ENCODE data around the gene C19orf33.
"Not testable (repeated sequence)": the region's sequence is repeated elsewhere in the genome, so short reads cannot be mapped to it uniquely, and the experiment has no call there.

The C19orf33 gene

DNA sequence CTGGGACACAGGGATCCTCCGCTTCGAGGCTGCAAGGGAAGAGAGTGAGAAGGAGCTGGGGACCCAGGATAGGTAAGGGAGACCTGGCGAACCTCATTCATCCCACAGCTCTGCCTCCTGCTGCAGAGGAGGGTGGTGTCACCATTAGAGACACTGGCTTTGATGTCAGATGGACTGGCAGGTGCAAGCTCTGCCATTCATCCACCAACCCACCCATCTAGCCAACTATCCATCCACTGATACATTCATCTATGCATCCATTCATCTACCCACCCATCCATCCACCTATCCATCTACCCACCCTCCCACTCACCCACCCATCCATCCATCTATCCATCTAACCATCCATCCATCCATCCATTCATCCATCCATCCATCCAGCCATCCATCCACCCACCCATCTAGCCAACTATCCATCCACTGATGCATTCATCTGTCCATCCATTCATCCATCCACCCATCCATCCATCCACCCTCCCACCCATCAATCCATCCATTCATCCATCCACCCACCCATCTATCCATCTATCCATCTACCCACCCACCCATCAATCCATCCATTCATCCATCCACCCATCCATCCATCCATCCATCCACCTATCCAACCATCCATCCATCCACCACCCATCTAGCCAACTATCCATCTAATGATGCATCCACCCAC lies 5.7 kb downstream of the C19orf33 start:
- no peak for DNase-seq

DNA sequence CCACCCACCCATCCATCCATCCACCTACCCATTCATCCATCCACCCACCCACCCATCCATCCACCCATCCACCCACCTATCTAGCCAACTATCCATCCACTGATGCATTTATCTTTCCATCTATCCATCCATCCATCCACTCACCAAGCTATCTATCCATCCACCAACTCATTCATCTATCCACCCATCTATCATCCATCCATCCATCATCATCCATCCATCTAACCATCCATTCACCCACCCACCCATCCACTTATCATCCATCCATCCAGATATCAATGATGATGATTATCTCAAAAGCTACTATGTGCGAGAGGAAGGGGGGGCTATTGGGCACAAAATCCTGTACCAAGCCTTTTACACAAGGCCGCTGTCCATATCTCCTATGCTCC lies 6.2 kb downstream of the C19orf33 start:
- no peak for DNase-seq

- no peak for DNase-seq
Observed at GRCh38 chr19:38310986-38311385, 6.9 kb downstream of the C19orf33 start.

GRCh38 chr19:38315657-38316476 lies 11.8 kb downstream of the C19orf33 start, which contains the start of gene YIF1B:
Gene YIF1B, minus strand, starts transcription at chr19:38315947. Its CDS starts 30 bp downstream, at chr19:38315917.
- DNase-seq: peak; percentile 98

DNA sequence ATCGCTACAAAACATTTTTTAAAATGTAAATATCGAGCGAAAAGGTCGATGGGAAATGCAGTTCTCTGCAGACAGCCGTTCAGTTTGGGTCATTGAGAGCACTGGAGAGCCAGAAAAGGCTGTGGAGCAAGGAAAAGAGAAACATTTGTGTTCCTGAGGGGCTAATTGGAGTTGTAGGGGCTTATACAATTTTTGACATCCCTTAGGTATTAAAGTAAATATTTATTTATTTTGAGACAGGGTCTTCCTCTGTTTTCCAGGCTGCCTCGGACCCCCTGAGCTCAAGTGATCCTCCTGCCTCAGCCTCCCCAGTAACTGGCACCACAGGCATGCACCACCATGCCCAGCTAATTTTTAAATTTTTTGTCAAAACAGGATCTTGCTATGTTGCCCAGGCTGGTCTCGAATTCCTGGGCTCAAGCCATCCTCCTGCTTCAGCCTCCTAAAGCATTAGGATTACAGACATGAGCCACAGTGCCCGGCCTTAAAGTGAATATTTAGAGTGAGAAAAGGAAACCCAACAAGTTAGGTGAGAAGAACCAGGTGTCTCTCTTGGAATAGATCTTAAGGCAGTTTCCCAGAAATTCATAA lies 12.5 kb downstream of the C19orf33 start:
- no peak for DNase-seq

DNA sequence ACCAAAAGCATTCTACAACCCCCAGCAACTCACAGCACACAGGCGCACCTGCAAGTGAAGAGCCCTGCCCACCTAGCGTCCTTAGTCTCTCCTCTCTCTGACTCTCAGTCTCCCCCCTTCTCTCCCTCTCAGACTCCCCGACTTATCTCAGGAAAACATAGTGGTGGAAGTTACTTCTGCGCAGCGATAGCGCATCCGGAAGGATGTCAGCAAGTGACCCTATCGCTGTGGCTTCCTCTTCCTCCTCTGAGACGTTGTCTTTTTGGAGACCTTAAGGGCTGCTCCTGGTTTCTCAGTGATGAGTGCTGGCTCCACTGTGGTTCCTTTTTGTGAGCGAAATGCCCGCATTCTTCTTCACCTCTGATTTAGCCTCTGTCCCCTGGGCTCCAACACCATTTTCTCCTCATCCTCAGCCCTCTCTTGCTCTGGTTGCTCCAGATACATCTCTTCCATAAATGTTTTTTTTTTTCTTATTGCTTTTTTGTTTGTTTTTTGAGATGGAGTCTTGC lies 13.1 kb downstream of the C19orf33 start:
- DNase-seq: no peak

GRCh38 chr19:38318660-38319059 lies 14.6 kb downstream of the C19orf33 start:
- DNase-seq: peak; percentile 44

GRCh38 chr19:38319421-38320258 lies 15.6 kb downstream of the C19orf33 start, which contains the start of gene KCNK6:
Gene KCNK6, plus strand, starts transcription at chr19:38319845. Its CDS starts 106 bp downstream, at chr19:38319951.
- no peak for DNase-seq

DNA sequence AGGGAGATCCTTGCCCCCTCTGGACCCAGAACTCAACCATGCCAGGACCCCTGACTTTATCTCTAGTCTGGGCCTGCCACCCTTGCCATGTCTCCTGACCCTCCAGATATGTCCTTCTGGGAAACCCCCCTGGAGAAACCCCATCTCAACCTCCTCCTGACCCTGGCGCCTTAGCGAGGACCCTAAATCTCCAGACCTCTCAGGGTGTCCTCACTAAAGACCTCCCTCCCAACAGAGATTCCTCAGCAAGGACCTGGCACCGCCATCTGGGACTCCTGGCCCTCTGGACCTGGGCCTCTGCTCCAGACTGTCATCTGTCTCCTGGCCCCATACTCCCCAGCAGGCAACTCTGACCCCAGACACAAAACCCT lies 16.9 kb downstream of the C19orf33 start:
- DNase-seq: no peak

DNA sequence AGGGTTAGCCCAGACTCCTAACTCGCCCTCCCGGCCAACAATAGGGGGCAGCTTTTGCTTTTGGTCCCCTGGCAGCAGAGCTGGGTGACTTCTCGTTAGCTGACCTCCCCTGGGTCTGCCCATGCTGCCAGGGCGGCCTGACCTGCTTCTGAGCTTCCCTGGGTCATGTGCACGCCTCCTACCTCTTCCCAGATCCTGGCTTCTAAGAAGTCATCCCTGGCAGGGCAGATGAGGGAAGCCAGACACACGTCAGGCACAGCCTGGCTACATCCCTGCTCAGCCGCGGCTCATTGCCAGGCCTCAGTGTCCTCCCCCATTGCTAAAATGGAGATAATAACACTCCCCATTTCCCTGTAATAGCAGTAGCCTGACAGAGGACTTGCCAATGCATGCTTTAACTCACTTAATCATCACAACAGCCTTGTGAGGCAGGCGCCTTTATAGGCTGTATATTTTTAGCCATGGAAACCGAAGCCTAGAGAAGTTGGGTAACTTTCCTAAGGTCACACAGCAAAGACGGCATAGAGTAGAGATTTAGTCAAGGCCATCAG lies 17.7 kb downstream of the C19orf33 start:
- no peak for DNase-seq

DNA sequence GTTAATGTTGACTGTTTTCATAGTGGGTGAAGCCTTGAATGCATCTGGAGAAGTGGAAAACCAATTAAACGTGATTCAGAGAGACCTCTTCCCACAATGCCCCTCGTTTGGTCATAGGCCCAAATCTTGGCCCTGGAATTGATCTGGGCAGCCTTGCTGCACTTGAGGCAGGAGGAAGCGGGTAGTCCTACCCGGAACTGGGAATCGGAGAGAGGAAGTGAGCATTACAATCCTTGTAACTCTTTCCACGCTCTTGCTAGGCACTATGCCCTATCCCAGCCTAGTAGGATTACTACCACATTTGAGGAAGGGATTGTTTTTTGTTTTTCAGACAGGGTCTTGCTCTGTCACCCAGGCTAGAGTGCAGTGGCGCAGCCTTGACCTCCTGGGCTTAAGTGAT lies 19.2 kb downstream of the C19orf33 start:
- no peak for DNase-seq

GRCh38 chr19:38324431-38324830 lies 20.4 kb downstream of the C19orf33 start:
- DNase-seq: no peak

GRCh38 chr19:38326591-38326990 lies 22.5 kb downstream of the C19orf33 start:
- no peak for DNase-seq

DNA sequence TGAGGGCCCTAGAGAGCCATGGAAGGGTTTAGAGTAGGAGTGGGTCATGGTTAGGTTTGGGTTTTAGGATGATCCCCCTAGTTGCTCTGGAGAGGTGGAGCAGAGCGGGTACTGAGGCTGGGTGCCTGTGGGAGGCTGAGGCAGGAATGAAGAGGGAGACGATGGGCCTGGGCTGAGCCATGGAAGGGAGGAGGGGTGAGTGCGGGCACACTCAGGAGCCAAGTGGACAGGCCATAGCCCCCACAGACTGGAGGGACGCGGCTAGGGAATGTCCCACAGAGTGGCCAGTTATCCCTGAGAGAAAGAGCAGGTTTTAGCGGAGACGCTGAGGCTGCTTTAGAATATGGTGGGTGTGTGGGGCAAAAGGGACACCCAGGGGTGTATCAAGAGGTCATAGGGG lies 25.6 kb downstream of the C19orf33 start:
- DNase-seq: no peak

DNA sequence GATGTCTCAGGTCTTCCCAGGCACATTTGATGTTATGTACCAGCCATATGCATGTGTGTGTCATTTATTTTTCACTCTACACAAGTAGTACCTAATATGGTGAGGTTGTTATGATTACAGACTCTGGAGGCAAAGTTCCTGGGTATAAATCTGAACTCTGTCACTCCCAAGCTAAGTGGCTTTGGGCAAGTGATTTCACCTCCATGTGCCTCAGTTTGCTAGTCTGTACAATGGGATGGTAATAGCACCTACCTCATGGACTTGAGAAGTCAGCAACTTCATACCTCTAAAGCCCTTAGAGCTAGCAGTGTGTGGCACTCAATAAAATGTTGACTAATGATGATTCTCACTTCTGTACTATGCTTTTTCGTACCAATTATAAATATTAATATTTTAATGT lies 27.7 kb downstream of the C19orf33 start:
- no peak for DNase-seq

GRCh38 chr19:38333245-38333644 lies 29.2 kb downstream of the C19orf33 start:
- DNase-seq: no peak

DNA sequence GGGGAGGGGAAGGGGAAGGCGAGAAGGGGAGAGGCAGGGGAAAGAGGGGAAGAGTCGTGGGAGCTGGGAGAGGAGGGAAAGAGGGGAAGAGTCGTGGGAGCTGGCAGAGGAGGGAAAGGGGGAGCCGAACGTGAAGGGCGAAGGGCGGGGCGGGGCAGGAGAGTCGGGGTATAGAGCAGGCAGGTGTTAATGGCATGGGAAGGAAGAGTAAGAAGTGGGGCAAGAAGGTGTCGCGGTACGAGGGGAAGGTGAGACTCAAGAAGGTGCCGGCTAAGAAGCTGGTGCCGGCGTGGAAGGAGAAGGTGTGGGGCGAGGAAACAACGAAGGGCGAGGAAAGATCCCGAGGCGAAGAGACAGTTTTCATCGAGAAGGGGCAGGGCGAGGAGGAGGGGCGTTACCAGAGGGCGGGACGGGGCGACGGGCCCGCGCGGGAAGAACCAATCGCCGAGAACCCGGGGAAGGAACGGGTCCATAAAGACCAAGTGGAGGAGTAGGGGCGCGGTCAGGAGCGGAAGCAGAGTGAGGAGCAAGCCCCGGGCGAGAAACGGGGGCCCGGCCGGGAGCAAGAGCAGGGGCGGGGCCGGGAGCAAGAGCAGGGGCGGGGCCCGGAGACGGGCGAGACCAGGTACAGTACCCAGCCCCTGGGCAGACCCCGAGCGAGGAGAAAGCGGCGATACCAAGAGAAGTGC lies 32.0 kb downstream of the C19orf33 start:
- DNase-seq: peak; percentile 96

- peak; percentile 94 for DNase-seq
Observed at GRCh38 chr19:38336638-38337359, 32.7 kb downstream of the C19orf33 start.

- no peak for DNase-seq
Observed at GRCh38 chr19:38337360-38337653, 33.3 kb downstream of the C19orf33 start.

DNA sequence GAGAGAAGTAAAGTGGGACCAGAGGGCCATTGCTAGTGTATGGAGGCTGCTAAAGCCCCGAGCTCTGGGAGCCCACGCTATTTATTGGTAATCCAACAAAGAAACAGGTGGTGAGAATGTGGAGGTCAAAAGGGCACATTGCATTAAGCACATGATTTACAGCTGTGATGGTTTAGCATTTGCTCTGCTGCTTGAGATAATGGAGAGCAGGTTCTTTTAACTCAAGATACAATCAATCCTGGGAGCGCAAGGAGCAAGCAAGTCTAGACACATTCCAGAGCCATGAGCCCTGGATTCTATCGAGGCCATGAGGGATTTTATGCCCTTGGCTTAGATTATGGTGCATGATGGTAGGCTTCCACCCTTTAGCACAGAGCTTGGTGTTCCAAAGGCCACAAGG lies 35.0 kb downstream of the C19orf33 start:
- not testable (repeated sequence) for DNase-seq

DNA sequence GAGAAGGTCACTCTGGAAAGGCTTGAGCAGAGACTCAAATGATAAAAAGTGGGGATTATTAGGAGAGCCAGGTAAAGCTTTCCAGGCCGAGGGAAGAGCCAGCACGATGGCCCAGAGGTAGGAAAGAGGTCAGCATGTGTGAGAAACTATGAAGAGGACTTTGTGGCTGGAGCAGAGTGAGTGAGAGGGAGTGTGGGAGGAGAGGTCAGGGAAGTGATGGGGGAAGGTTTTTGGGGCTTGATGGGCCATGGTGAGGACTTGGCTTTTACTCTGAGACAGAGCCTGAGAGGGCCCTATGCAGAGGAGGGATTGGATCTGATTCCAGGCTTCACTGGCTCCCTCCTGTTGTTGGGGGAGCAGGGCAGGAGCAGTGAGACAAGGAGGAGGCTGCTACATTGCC lies 36.9 kb downstream of the C19orf33 start:
- DNase-seq: no peak
